HG02610 (cell line): ENCODE results near the gene ACP7.
"Not testable (repeated sequence)": the region's sequence is repeated elsewhere in the genome, so short reads cannot be mapped to it uniquely, and the experiment has no call there.

Experiments used
- ATAC-seq: cut with Tn5 transposase; IDR thresholded peaks from one replicate; pipeline ENCODE4 v1.9.1; 2021; ENCODE audit warnings: mild to moderate bottlenecking, moderate library complexity; ENCODE audit not compliant: unreplicated experiment

The ACP7 gene, protein sequence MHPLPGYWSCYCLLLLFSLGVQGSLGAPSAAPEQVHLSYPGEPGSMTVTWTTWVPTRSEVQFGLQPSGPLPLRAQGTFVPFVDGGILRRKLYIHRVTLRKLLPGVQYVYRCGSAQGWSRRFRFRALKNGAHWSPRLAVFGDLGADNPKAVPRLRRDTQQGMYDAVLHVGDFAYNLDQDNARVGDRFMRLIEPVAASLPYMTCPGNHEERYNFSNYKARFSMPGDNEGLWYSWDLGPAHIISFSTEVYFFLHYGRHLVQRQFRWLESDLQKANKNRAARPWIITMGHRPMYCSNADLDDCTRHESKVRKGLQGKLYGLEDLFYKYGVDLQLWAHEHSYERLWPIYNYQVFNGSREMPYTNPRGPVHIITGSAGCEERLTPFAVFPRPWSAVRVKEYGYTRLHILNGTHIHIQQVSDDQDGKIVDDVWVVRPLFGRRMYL

DNA sequence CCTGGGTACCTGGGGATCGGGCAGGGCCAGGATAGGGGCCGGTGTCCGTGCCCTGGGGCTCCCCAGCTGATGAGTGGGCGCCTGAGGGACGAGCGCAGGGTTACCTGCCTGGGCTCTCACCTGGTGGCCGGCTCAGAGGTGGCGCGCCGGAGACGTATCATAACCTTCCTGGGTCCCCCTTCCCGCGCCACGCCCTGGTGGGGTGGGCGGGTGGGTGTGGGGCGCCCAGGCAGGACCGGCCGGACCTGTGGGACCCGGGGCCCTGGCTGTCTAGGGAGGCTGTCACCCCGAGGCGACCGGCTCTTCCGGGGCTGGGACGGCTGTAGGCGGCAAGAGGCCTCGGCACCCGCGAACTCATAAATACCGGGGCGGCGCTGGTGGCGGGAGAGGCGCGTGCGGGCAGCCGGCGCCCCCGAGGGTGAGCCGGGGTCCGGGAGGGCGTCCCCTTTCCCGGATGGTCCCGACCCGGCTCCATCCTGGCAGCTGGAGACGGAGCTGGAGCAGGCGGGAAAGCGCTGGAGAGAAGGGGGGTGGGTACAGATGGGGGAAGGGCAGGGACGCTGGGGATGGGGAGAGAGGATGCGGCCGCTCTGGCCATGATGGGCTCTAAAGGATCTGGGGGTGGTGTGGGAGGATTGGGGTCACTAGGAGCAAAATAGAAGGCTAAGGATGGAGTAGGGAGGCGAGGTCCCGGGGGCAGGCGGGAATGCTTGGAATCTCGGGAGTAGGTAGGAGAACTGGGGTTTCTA, at the start of gene ACP7:
Gene ACP7, plus strand, starts transcription at position 386 of the 749 bp plus-strand sequence. CDS start 902 bp downstream, outside the sequence.
- no peak for ATAC-seq

DNA sequence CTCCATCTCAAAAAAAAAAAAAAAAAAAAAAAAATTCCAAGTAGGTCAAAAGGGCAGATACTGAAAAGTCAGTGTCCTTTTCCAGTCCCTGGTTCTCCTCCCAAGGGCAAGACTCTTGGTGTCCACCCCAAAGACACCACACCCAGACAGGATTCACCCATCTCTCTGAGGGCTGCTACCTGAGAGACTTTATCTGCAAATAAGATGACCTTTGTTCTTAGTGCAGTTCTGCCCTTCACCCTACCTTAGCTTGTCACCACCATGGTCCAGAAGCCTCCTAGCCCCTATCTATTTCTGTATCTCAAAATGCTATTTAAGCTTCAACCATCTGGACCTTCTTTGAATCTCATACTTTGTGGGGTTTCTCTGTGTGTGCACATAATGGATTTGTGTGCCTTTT, 47.6 kb upstream of the ACP7 start:
- ATAC-seq = no peak

DNA sequence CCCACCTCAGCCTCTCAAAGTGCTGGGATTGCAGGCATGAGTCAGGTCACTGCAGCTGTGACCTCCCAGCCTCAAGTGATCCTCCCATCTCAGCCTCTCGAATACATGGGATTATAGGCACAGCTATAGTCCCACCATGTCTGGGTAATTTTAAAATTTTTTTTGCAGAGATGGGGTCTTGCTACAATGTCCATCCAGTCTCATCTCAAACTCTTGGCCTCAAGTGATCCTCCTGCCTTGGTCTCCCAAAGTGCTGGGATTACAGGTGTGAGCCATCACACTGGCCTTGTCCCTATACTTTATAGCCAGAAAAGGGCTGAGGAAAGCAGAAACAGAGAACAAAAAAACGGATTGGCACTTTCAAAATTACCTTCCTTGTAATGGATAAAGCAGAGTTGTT, 47.0 kb upstream of the ACP7 start:
- ATAC-seq = no peak

DNA sequence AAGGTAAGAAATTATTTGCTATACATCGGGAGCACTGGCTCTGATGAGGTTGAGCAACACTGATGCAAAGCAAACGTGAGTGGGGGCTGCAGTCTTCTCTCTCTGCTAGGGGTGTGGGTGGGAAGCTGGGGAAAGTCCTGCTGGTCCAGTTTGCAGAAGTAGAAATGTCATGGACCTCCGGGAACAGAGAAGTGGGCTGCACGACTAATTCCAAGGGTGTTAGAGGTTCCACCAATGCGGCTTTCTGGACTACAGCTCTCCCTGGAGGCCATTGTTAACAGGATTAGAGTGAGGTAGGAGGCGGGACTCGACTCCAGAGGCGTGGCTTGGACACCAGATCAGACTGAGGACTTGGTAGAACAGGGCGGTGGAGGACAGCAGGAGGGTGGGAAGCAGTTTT, 46.1 kb upstream of the ACP7 start:
- ATAC-seq = no peak

DNA sequence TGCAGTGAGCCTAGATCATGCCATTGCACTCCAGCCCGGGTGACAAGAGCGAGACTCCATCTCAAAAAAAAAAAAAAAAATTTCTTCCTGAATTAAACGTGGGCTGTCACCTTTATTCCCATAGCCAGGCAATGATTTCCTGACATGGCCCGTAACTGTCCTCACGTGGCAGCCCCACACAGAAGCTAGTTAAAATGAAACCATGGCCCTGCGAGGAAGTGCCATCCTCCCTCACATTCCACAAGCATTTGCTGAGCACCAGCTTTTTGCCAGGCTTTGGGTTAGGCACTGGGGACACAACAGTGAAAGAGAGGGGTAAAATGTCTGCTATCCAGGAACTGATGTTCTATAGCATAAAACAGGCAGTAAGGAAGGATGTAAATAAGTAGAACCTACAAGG, 38.7 kb upstream of the ACP7 start:
- ATAC-seq = no peak

DNA sequence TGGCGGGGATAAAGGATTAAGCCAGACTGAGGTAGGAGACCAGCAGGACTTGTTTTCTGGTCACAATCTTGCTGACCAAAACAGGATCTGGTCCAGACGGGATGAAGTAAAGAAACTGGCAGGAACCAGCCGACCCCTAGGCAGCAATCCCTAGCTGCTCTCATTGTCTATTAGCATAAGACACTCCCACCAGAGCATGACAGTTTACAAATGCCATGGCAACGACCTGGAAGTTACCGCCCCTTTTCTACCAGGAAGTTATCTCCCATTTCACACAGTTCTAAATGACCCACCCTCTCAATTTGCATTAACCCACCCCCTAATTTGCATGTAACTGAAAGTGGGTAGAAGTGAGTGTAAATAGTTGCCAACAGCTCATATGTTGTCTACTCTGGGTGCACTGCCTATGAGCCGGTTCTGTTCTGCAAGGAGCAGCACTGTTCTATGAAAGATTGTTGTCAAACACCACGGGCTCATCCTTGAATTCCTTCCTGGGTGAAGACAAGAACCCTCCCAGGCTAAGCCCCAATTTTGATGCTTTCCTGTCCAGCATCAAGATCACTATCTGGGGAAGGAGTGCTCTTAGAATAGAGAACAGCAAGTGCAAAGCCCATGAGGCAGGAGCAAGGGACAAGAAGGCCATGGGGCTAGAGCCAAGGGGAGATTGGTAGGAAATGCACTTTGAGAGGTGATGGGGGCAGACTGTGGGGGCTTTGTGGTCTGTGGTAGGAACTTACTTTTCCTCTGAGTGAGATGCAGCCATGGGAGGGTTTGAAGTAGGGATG, 37.9 kb upstream of the ACP7 start:
- no peak for ATAC-seq

DNA sequence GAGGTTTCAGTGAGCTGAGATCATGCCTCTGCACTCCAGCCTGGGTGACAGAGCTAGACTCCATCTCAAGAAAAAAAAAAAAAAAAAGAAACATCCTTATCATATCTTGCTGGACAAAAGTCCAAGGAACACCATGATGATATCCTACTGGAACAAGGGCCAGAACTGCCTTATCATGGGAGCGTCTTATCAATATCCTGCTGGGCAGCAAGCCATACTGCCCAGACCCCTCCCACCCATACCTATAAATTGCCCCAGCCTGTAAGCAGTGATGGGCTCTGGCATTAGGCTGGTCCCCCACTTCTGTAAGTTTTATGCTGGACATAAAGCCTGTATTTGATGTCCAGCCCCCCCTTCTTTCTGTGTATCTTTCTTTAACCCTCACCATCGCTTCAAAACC, 37.1 kb upstream of the ACP7 start:
- no peak for ATAC-seq

DNA sequence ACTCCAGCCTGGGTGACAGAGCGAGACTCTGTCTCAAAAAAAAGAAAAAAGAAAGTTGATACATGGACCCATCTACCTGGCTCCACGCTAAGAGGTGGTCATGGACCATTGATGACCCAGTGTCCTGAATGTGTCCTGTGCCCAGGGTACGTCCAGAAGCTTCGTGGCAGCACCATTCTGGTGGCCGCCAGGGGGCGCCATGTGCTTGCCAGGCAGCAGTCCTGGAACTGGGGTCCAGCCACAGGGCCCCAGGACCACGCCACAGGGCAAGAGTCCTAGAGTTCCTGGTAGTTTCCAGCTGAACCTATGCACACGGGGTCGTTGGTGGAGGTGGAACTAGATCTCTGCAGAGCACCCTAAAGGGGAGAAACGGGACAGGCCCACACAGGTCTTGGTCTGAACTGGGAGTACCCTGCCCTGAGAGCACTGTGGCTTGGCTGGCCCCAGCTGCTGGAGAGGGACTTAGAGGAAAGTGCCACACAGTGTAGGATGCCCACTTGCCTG, 31.9 kb upstream of the ACP7 start:
- no peak for ATAC-seq

DNA sequence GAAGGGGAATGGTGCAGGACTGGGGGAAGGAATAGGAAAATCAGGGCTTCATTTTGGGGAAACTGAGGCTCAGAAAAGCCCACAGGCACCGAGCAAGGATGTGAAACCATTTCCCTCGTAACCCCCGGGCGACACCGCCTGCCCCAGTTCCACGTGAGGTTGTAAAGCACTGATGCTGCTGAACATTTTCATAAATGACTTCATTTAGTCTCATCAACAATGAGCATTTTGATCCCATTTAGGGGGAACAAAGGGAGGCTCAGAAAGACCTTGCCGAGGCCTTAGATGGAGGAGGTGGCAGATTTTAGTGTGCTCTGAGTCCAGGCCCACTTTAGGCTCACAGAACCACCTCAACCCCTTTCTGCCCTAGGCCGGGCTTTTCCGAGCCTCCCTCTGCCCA, 31.3 kb upstream of the ACP7 start:
- ATAC-seq = no peak

DNA sequence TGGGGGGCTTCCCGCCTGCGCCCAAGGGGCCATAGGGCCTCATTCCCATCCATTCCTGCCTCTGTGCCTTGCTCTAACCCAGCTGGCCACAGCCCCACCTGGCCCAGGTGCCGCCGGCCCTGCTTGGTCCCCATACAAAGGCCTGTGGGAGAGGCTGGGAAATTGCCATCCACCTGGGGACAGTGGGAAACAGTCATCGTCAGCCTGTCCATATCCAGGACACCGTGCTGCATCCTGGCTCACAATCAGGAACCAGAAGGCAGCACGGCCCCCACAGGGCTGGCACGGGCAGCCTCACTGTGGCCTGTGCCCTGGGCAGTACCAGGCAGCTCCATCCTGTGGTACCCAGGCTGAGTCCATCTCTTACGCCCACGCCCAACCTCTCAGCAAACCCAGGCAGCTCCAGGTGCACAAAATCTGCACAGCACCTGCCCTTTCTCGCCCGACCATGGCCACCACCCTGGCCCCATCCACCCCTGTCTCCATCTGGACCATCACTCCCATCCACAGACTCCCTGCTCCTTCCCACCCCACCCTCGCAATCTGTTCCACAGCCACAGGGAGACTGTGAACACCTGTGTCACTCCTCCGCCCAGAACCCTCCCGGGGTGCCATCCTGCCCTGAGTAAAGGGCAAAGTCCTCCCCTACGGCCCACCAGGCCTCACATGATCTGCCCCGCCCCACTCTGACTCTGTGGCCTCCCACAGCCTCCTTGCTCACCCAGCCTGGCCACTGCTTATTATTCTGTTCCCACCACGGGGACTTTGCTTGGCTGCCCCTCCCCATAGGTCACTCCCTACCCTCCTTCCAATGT, 30.7 kb upstream of the ACP7 start:
- ATAC-seq = no peak

DNA sequence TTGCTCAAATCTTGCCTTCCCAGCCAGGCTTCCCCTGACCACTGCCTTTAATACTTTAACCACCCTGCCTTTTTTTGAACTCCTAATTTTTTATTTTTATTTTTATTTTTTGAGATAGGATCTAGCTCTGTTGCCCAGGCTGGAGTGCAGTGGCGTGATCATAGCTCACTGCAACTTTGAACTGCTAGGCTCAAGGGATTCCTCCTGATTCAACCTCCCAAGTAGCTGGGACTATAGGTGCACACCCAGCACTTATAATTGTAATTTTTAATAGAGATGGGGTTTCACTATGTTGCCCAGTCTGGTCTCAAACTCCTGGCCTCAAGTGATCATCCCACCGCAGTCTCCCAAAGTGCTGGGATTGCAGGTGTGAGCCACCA, 30.1 kb upstream of the ACP7 start:
- ATAC-seq = no peak

DNA sequence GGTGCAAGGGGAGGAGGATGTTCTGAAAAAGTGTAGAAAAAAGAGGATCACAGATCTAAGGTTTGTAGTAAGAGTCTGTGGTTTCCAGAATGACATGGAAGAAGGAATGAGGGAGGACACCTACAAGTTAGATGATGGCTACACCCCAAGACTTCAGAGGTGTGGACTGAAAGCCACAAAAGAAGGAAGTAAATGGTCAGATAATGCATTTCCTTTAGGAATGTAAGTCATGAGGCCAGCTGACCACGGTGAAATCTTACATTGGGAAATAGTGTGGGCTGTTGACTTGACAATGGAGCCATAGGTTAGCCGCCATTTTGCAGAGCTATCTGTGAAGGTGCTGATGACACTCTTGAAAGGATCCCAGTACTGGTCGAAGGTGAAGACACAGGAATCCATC, 26.6 kb upstream of the ACP7 start:
- no peak for ATAC-seq

DNA sequence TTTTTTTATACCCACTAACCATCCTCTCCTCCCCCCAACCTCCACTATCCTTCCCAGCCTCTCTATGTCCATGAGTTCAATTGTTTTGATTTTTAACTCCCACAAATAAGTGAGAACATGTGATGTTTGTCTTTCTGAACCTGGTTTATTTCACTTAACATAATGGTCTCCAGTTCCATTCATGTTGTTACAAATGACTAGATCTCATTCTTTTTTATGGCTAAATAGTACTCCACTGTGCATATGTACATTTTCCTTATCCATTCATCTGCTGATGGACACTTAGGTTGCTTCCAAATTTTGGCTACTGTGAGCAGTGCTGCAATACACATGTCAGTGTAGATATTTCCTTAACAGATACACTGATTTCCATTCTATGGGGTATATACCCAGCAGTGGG, 24.9 kb upstream of the ACP7 start:
- ATAC-seq = no peak

DNA sequence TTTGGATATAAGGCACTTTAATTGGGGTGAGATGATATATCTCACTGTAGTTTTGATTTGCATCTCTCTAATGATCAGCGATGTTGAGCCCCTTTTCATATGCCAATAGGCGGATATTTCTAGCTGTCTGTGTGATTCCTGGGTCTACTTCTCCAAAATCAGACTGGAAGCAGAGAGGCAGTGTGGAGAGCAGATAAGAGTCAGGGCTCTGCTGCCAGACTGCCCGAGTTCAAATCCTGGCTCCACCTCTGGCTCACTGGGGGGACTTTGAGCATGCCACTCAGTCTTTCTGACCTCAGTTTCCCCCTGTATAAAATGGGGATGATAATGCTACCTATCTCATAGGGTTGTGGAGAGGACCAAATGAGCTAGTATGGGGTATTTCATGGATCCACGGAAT, 24.0 kb upstream of the ACP7 start:
- no peak for ATAC-seq

DNA sequence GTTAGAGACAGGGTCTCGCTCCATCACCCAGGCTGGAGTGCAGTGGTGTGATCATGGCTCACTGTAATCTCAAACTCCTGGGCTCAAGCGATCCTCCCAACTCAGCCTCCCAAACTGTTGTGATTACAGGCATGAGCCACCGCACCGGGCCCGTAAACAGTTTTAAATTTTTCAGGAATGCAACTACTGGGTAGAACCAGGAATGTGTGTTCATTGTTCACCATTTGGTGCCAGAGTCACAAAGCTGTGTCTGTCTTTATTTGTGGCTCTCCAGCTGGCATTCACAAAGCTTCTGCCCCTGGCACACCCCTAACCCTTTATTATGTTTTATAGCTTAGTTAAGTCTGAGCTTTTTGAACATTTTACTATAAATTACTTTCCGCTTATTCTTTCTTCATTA, 19.8 kb upstream of the ACP7 start:
- ATAC-seq = no peak

DNA sequence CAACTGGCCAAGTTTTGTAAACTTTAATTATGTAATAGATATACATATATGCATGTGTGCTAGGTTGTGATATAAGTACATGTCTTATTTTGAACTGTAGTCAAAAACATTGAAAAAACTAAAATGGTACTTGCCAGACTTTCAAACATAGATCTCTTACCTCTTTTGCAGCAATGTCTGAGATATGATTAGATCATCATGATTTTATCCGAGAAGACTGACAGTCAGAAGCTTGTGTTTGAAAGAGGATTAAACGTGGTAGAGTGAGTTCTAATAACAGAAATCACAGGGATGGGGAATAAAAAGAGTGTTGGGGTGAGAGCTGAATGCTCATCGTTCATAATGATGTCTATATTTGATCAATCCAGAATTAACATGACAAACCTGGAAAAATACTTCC, 18.2 kb upstream of the ACP7 start:
- no peak for ATAC-seq

DNA sequence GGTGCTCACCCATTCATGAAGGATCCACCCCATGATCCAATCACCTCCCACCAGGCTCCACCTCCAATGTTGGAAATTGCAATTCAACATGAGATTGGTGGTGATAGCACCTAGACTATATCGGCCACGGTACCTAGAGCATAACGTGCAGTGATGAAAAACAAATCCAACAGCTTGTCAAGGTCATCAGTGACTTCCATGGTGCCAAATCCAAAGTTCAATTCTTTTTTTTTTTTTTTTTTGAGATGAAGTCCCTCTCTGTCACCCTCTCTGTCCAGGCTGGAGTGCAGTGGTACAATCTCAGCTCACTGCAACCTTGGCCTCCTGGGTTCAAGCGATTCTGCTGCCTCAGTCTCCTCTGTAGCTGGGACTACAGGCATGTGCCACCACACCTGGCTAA, 17.1 kb upstream of the ACP7 start:
- ATAC-seq = no peak

DNA sequence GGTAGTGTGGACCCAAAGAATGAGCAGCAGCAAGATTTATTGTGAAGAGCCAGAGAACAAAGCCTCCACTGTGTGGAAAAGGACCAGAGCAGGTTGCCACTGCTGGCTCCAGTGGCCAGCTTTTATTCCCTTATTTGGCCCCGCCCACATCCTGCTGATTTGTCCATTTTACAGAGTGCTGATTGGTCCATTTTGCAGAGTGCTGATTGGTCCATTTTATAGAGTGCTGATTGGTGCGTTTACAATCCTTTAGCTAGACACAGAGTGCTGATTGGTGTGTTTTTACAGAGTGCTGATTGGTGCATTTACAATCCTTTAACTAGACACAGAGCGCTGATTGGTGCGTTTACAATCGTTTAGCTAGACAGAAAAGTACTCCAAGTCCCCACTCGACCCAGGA, 15.9 kb upstream of the ACP7 start:
- ATAC-seq = not testable (repeated sequence)

DNA sequence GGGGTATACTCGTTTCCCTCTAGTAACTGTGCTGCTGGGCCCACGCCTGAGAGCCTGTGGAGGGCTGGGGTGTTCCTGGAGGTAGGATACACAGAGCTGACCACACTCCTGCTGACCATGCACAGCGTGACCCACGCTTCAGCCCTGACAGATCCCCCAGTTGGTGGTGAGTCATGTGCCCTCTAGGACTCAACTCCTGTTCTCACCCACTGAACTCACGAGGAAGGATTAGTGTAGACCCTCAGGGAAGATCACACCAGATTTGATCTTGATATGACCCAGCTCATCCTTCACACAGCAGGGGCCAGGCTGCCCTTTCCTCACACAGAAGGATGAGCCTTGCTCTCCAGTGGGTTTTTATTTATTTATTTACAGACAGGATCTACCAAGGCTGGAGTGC, 13.3 kb upstream of the ACP7 start:
- no peak for ATAC-seq

DNA sequence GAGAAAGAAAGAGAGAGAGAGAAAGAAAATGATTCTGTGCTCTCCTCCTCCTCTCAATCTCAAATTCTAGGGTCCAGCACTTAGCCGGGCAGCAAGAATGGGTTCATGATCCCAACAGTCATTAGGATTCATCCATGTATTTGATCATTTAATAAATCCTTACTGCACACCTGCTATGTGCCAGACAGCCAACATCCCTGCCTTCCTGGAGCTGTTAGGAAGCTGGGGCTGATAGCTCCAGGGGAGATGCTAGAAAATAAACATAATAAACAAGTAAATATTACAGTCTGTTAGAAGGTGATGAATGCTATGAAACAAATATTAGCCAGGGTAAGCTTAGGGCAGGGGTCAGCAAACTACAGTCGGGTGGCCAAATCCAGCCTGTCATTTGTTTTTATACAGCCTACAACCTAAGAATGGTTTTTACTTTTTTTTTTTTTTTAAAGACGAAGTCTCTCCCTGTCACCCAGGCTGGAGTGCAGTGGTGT, 9.9 kb upstream of the ACP7 start:
- ATAC-seq = no peak
